OCI-M2 (cell line): ENCODE data around the gene USP10.

ENCODE experiments used
- DNase-seq: peaks from one replicate; lab custom pipeline; 2025; ENCODE audit not compliant: unreplicated experiment; lab: John Stamatoyannopoulos, UW

Gene USP10

DNA sequence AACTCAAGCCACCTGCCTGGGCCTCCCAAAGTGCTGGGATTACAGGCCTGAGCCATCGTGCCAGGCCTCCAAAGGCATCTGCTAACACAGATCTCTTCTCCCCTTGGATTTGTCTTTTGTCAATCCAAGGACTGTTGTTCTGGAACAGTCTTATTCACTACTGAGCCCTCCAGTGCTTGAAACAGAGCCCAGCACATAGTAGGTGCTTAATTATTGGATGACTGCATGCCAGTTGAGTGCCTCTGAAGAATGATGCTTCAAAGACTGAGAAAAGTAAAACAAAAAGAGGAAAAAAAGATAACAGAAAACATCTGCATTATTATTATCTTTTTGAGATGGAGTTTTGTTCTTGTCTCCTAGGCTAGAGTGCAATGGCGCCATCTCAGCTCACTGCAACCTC lies 118.3 kb downstream of the USP10 start:
- DNase-seq: no peak

DNA sequence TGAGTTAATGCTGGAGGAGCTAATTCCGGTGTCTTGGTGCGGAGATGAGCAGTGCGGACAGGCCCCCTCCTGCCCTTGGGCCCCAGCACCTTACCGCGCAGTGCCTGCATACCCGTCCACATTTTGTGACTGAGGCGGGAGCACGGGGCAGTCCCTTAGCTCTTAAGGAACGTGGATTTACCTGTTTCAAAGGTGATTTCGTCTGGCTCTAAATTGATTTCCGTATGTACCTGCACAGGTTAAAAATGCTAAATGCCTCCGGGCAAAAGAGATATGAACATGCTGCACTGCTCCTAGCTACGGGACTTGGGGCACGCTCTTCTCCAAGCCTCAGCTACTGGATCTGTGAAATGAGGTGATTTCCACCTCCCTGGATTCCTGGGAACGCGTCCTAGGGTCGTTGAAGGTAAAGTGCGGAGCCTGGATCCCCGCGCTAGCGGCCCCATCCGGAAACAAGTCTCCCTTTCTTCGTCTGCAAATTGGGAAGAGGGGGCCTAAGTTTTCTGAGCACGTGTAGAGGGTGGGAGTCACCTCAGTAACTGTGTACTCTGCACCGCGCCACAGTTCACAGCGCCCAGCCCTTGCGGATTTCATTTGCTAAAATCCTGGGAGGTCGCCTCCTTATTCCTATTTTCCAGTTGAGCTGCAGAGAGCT lies 119.3 kb downstream of the USP10 start:
- DNase-seq: no peak

DNA sequence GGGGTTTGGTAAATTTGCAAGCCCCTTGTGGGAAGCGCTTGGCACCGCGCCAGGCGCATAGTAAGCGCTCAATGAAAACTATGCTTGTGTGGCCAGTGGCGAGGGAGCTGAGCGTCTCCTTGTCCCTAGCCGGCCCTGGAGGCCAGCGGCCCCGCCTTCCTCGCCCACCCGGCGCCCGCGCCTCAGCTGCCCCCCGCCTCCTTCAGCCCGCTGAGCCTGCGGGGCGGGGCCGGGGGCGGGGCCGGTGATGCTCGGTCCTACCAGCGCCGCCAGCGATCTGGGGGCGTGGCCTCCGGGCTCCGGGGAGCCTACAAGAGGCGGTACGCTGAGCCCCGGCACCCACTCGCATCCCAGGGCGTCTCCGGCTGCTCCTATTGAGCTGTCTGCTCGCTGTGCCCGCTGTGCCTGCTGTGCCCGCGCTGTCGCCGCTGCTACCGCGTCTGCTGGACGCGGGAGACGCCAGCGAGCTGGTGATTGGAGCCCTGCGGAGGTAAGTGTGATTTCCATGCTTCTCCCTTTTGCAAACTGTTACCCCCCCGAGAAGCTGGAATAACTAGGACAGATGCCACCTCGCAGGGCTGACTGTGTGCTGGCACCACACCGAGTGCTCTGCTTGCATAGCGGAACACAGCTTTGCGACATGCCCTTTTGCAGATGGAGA lies 120.0 kb downstream of the USP10 start, which contains the start of gene CRISPLD2:
TSS of gene CRISPLD2 (plus strand) at position 342 of the 661 bp plus-strand sequence. CDS start 18,511 bp downstream, outside the sequence.
- peak; percentile 35 for DNase-seq

DNA sequence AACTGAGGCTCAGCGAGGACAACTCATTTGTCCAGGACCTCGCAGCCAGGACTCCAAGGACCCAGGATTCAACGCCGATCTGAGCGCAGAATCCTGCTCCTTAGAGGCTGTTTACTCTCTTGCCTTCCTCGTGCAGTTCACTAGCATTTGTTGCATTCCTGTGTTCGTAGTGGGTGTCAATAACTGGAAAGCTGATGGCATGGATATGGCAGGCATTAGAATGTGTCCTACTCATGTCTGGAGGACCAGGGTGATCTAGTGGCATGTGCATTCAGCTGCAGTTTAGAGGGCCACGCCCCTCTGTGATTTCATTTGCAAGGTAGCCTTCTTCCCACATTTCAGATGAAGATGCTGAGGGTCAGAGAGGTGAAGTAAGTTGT lies 120.5 kb downstream of the USP10 start:
- DNase-seq: no peak

DNA sequence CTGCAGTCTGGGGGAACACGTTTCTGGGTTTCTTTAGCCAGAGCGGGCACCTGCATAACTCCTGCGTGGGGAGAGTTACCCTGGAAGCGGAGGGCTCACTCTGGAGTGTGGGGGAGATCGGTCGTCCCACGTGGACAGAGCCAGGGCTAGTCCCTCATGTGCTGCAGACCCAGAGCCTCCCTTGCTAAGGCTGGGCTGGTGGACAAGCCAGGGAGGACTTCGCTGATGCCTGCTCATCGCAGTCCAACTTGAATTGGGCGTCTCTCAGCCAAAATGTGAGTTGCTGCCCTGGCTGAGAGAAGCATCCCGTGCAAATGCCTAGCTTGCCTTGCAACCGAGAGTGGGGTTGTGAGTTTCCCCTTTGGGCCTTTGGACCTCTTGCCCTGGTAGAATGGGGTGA lies 121.0 kb downstream of the USP10 start:
- no peak for DNase-seq

DNA sequence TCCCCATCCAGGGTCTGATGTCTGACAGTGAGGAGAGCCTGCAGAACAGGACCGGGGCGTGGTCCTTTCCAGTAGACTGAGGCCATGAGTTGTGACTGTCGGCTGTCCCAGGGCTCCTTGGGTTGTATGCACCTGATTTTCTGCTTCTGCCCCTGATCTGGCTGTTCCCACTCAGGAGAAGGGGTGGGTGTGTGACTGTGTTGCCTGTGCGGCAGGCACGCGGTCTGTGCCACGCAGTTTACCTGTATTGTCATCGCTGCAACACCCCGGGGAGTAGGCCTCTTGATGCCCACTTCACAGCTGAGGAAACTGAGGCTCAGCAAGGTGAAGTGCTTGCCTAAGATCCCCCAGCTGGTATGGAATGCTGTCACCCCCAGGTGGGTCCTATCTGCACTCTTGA lies 121.4 kb downstream of the USP10 start:
- DNase-seq: no peak

DNA sequence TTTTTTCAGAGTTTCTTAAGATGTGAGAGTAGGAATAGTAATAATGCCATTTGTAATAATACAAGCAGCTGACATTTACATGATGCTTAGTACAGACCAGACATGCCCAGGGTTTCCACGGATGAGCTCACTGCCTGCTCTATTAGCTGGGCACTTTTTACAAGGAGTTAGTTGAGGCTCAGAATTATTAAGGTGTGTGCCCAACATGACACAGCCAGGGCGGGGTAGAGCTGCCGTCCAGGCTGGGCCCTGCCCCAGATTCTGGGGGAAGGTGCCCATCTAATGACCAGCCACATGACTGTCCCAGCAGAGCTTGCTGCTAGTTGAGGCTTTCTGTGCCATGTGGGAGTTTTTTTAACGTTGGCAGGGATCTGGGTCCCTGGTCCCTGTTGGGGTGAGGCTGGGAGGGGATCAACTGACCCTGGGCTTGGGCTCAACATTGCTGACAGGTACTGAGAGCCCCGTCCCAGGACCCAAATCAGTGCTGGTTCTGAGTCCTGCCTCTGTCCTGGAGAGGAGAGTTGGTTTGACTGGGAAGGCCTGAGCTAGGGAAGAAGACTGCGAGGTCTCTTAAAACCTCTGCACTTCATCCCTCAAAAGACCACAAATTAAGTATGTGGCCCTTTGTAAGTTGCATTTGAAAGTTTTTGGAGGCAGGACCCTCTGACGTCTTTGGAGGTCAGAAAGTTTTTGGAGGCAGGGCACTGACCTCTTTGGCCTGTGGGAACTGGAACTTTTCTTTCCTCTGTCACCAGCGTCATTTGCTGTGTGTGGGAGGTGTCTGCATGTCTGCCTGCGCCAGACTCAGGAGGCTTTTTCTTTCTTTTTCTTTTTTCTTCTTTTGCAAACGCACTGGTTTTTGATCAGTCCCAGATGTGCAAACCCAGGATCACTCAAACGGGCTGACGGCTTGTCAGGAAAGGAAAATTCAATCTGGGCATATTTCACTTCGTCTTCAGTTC lies 122.2 kb downstream of the USP10 start:
- no peak for DNase-seq

DNA sequence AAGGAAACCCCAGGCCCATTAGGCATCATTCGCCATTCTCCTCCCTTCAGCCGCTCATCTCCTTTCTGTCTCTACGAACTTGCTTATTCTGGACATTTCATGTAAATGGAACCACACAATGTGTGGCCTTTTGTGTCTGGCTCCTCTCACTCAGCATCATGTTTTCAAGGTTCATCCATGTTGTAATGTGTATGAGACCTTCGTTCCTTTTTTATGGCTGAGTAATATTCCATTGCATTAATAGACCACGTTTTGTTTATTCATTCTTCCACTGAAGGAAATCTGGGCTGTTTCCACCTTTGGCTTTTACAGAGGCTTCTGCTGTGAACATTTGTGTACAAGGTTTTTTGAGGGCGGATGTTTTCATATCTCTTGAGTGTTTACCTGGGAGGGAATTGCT lies 123.2 kb downstream of the USP10 start:
- no peak for DNase-seq

DNA sequence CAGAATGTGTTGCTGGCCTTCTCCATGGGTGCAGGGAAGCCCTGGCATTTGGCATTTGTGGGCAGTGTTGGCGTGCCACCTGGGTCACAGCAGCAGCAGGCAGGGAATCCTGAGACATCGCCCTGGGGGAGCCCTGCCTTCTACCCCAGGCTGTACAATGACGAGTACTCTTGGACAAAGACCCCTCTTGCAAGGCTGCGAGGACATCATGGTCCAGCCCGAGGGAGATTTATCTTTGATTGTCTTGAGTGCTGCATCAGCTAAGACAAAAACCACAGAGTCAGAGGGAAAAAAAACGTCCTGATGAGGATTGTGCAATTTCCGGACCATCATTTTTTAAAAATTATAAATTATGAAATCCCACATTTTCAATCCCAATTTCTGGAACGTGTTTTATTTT lies 123.7 kb downstream of the USP10 start:
- no peak for DNase-seq

DNA sequence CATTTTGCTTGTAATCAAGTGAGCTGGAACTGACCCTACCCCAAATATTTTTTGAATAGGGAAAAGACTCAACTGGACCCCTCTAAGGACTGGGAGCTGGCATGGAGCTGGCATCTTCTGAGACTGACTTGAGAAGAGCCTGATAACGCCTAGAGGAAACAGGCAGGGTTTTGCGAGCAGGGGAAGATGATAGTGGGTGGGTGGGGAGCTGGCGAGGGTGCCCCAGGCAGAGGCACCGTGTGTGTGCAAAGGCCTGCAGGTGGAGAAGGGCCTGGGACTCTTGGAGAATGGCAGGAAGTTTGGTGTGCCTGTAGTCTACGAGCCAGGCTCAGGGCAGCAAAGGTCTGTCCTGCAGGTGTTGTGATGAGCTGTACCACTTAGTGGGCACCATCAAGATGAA lies 124.1 kb downstream of the USP10 start:
- no peak for DNase-seq

DNA sequence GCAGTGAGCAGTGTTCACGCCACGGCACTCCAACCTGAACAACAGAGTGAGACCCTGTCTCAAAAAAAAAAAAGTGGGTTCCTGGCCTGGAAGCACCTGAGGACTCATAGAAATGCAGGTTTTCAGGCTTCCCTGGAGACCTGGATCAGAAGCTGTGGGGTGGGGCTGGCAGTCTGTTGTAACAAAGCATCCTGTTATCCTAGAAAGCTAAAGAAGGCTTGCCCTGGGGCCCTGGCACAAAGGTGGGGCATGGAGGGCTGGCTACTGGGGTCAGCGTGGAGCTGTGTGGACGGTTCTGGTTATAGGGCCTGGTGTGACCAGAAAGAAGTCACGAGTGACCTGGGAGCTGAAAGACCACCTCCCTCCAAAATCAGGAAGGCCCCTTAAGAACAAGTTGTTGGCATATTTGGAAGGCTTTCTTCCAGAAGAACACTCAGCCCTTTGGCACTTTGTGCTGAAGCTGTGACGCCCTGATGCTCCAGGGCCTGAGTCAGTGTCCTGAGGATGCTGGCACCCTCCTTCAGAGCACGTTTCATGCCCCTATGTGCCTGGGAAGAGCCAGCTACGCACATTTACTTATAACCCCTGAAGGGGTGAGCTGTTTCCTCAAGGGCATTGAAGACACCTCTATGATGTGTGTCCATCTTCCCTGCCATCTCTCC lies 126.2 kb downstream of the USP10 start:
- DNase-seq: no peak

DNA sequence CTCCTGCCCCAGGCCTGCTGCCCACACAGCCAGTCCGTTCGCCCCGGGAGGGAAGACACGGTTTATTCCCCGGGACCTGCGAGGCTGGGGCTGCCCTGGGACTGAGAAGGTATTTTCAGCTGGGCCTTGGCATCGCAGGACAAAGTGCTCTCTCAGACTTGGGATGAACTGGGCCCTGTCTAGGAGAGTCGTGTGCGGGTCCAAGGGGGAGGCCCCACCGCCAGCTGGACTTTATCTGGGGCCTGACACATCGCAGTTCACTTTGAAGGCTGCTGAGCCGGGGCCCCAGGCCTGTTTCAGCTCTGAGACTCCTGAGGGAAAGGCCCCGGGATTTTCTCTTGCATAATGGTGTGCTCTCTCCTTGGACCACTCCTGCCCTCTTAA lies 126.8 kb downstream of the USP10 start:
- no peak for DNase-seq

DNA sequence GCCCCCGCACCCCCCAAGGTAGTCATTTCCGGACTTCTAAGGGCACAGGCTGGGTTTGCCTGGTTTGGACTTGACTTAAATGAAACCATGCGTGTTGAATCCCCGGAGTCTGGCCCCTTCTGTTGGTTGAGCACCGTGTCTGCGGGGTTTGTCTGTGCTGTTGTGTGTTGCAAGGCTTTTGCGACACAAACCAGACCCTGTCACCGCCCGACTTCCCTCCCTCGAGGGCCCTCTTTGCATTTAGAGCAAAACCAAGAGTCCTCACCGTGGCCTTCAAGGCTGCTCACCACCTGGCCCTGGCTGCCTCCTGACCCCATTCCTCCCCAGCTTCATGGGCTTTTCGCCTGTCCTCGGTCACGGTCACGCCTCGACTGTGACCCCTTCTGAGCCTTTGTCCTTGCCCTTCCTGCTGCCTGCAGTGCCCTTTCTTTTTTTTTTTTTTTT lies 127.4 kb downstream of the USP10 start:
- DNase-seq: no peak

DNA sequence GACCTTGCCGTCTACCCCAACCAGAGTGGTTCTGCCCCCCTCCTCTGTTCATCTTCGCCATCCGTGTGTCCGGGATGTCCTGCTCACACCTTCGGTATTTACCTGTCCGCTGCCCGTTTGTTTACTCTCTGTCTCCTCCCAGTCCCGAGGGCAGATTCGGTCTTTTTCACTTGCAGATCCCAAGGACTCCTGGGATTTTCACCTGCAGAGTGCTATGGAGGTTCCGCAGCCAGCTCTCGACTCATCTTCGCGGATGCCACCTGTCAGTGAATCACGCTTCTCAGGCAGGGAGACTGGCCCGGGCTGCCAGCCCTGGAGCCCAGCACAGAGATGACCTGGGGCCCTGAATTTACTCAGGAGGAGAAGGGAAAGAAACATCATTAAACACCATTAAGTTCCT lies 128.1 kb downstream of the USP10 start:
- no peak for DNase-seq

DNA sequence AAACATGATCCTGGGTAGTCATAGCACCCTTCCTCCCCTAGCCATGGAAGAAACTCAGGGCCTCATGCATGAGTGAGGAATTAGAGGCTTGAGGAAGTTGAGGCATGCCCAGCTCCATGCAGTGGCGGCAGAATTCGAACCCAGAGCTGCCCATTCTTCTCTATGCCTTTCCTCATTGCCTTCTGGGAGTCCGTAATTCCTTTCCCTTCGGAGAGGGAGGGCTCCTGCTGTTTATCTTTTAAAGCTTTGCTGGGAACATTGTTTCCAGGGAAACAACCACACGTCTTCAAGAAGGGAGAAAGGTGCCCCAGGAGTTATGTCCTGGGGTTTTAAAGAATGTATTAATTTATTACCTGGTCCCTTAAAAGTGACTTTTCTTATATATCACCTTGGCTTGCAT lies 128.5 kb downstream of the USP10 start:
- DNase-seq: no peak
